Kasumi-1 (cell line): ENCODE data around the gene F8A1.
A peak's percentile ranks its signal among the peaks of the same experiment; 100 is the strongest.
"Not testable (repeated sequence)": the region's sequence is repeated elsewhere in the genome, so short reads cannot be mapped to it uniquely, and the experiment has no call there.

Experiments used
- DNase-seq, 2 experiments: peaks; one replicate each; lab custom pipeline; 2025; lab: John Stamatoyannopoulos, UW

The F8A1 gene

GRCh38 chrX:154886069-154886788 lies at the start of gene F8A1:
F8A1 (plus strand) TSS chrX:154886355; CDS start chrX:154886375, 20 bp downstream.
- not testable (repeated sequence) for DNase-seq

GRCh38 chrX:154840856-154841255 lies 45.3 kb upstream of the F8A1 start:
- peak; percentile 74 to 76 for DNase-seq

DNA sequence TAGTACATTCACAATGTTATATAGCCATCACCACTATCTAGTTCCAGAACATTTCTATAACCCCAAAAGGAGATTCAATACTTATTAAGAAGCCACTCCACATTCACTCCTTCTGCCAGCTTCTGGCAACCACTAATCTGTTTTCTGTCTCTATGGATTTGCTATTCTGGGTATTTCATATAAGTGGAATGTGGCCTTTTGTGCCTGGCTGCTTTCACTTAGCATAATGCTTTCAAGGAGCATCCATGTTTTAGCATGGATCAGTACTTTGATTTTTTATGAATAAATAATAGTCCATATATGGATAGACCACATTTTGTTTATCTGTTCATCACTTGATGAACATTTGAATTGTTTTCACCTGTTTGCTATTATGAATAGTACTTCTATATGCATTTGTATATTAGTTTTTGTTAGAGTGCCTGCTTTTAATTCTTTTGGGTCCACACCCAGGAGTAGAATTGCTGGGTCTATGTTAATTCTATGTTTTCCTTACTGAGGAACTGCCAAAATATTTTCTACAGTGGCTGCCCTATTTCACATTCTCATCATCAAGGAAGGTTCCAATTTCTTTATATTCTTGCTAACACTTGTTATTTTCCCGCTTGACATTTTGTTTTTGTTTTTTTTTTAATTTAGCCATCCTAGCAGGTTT lies 35.1 kb upstream of the F8A1 start:
- DNase-seq: no peak

DNA sequence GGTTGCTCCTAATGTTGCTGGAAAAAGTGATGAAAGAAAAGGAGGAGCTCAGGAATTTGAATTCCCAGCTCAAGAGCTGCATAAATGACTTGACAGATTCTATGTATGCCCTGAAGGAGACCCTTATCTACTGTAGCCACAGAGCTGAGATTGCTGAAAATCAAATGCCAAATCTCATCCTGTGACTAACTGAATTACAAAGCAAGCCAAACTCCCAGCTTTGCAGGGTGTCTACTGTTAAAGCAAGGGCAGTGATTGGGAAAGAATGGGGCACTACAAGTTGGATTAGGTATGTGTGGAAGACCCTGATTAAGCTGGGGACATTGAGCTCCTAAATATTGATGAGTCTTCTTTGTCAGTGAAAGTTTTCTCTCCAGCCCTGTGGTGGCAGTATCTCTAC lies 30.9 kb upstream of the F8A1 start:
- DNase-seq: no peak

DNA sequence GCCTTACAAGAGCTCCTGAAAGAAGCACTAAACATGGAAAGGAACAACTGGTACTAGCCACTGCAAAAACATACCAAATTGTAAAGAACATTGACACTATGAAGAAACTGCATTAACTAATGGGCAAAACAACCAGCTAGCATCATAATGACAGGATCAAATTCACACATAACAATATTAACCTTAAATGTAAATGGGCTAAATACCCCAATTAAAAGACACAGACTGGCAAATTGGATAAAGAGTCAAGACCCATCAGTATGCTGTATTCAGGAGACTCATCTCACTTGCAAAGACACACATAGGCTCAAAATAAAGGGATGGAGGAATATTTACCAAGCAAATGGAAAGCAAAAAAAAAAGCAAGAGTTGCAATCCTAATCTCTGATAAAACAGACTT lies 17.6 kb upstream of the F8A1 start:
- not testable (repeated sequence) for DNase-seq

DNA sequence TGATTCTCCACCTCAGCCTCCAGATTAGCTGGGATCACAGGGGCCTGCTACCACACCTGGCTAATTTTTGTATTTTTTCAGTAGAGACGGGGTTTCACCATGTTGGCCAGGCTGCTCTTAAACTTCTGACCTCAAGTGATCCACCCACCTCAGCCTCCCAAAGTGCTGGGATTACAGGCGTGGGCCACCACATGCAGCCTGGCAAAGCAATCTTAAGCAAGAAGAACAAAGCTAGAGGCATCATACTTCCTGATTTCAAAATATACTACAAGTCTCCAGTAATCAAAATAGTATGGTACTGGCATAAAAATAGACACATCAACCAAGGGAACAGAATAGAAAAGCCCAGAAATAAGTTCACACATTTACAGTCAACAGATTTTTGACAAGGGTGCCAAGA lies 12.8 kb upstream of the F8A1 start:
- DNase-seq: no peak

DNA sequence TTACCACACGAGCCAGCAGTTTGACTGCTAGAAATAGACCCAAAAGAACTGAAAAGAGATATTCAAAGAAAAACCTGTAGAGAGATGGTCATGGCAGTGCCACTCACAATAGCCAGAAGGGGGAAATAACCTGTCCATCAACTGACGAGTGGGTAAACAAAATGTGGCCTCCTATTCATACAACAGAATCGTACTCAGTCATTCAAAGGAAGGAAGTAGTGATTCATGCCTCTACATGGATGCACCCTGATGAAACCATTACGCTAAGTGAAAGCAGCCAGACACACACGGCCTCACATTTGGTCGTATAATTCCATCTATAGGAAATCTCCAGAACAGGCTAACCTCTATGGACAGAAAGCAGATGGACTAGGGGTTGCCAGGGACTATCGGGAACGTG lies 2.1 kb upstream of the F8A1 start:
- not testable (repeated sequence) for DNase-seq

- DNase-seq: not testable (repeated sequence)
These were observed 1.1 kb upstream of the F8A1 start for GRCh38 chrX:154885057-154885456.

- DNase-seq: not testable (repeated sequence)
These were observed 606 bp upstream of the F8A1 start for GRCh38 chrX:154885549-154885948.

- DNase-seq: not testable (repeated sequence)
These were observed 650 bp downstream of the F8A1 start for GRCh38 chrX:154886789-154887221.

DNA sequence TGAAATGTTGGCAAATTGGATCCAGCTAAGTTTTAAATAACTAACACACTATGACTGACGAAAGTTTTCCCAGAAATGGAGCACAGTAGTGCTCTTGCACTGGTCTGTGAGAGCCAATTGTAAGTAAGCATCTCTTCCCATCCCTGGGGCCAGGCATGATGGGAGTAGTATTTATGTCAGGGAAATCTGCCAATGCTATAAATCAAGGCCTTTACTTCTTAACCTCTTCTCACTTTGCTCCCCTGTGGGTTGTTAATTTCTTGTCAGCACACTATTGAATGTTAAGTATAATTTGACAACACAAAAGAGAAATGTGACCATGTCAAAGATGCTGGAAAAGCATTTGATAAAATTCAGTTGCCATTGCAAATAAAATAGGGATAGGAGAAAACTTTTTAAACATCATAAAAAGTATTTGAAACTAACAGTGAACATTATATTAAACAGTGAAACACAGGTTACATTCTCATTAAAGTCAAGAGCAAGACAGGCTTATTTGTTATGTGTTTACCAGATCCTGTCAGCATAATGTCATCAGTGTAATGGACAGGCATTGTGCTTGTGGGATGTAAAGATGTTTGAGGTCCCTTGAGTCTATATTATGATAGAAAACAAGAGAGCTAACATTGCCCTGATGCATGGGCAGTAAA lies 5.0 kb downstream of the F8A1 start:
- no peak for DNase-seq

DNA sequence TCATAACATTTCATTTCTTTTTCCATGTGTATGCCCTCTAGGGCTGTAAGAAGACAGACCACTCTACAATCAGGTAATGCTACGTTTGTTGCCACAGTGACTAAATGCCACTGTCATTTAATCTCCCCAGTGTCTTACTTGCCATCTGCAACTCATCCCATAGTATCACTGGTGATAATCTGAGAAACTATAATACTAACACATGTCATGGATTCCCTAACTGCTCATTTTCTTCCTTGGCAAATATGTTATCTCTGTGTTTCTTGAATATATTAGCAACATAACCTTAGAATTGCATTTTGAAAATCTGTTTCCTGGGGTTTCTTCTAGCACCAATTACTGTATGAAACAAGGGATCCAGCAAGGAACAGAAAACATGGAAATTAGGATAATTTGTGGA lies 6.1 kb downstream of the F8A1 start:
- DNase-seq: no peak

- no peak for DNase-seq
These were observed 14.2 kb downstream of the F8A1 start for GRCh38 chrX:154900323-154900722.

- no peak for DNase-seq
These were observed 16.3 kb downstream of the F8A1 start for GRCh38 chrX:154902408-154902807.

GRCh38 chrX:154908821-154909220 lies 22.7 kb downstream of the F8A1 start:
- DNase-seq: no peak

GRCh38 chrX:154910048-154910447 lies 23.9 kb downstream of the F8A1 start:
- DNase-seq: not testable (repeated sequence)

DNA sequence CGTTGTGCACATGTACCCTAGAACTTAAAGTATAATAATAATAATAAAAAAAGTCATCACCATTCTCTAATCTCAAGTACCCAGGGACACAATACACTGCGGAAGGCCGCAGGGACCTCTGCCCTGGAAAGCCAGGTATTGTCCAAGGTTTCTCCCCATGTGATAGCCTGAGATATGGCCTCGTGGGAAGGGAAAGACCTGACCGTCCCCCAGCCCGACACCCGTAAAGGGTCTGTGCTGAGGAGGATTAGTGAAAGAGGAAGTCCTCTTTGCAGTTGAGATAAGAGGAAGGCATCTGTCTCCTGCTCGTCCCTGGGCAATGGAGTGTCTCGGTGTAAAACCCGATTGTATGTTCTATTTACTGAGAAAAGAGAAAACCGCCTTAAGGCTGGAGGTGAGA lies 24.4 kb downstream of the F8A1 start:
- peak in 1 of 2 experiments; percentile 1 for DNase-seq

DNA sequence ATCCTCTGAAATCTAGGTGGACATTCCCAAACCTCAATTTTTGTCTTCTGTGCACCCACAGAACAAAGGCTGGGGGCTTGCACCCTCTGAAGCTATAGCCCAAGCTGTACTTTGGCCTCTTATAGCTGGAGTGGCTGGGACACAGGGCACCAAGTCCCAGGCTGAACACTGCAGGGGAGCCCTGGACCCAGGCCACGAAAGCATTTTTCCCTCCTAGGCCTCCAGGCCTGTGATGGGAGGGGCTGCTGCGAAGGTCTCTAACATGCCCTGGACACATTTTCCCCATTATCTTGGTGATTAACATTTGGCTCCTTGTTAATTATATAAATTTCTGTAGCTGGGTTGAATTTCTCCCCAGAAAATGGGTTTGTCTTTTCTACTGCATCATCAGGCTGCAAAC lies 27.9 kb downstream of the F8A1 start:
- no peak for DNase-seq

DNA sequence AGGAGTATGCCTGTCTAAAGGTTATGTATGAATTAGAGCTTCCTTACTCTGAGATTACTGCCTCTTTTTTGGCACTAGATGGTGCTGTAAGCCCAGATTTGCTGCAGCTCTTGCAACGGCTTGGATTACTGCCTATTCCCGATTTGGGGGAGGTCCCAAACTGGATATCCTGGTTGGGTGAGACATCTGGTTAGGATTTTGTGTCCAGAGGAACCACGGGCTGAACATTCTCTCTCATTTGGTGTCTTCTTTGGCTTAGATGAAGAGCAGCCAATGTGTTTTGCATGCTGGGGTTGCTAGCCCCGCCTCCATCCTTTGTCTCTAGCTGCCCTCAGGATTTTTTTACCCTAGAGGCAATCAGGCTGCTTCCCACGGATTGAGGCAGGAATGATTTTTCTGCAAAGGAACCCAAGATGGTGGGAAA lies 31.9 kb downstream of the F8A1 start:
- peak; percentile 44 to 62 for DNase-seq

- not testable (repeated sequence) for DNase-seq
These were observed 38.6 kb downstream of the F8A1 start for GRCh38 chrX:154924771-154925170.
